HCT116 (cell line): ENCODE results near the gene COA8. TPM values are rescaled to one million over a fixed set of nuclear protein-coding genes. Genes with fewer than 3 reads are reported as not detected.

Experiments
- ATAC-seq: fragments of 200-7000 bp; cut with Tn5 transposase; 2 replicates; pipeline ENCODE4 v1.9.1; 2020; ENCODE audit warnings: mild to moderate bottlenecking, moderate library complexity
- BruUV-seq: library from RNA; stranded (reverse); fragments of 400-500 nt; replicated peaks from 2 replicates; lab custom pipeline; 2021; lab: Mats Ljungman, UMichigan
- CTCF ChIA-PET: fragments of 300-600 bp; sonication (Branson Sonifier 250); formaldehyde crosslinking; loops from one replicate; lab custom pipeline; 2021; ENCODE audit warnings: antibody characterized with exemption; lab: Charles Lee
- POLR2A ChIA-PET: fragments of 300-600, 350-600 bp; sonication (Branson Sonifier 250); formaldehyde crosslinking; loops from one replicate; lab custom pipeline; 2021; ENCODE audit warnings: antibody characterized with exemption; lab: Charles Lee
- RAD21 ChIA-PET, 2 experiments: fragments of 300-600 bp; sonication (Branson Sonifier 250); formaldehyde crosslinking; loops; one replicate each; lab custom pipeline; 2023; ENCODE audit warnings: low total read pairs in 2 of 2; ENCODE audit not compliant: uncharacterized antibody in 2 of 2, unreplicated experiment in 2 of 2, low non-redundant PET in 1 of 2; lab: Charles Lee
- DNase-seq: peaks from one replicate; pipeline ENCODE4 v3.0.0-alpha.2; 2010; ENCODE audit warnings: low read depth, low spot score
- H2AFZ ChIP-seq: fragments of 200-600 bp; shearing (Covaris generic), sonication (generic); 2 replicates; pipeline ENCODE4 v1.6.1; 2017; ENCODE audit warnings: low read depth, mixed run types, mixed read lengths, antibody characterized with exemption, low read length; ENCODE audit not compliant: poor library complexity, severe bottlenecking
- H3K27ac ChIP-seq: 2 replicates; pipeline ENCODE4 v1.5.1; 2012; ENCODE audit warnings: low read depth, low read length
- H3K27me3 ChIP-seq: fragments of 200-600 bp; sonication (generic); 2 replicates; pipeline ENCODE4 v1.6.1; 2016; ENCODE audit warnings: mixed run types, low read length, mixed read lengths; ENCODE audit not compliant: insufficient read depth
- H3K36me3 ChIP-seq, 2 experiments: fragments of 200-500 bp in 1 of 2; fragments of 200-600 bp in 1 of 2; sonication (Bioruptor generic) in 1 of 2; sonication (generic) in 1 of 2; 2 replicates each; pipeline versions ENCODE4 v1.5.1 to v1.6.1; 2014 to 2016; ENCODE audit warnings: low read length in 2 of 2, inconsistent platforms in 1 of 2, mixed read lengths in 1 of 2, mixed run types in 1 of 2; ENCODE audit not compliant: insufficient read depth in 2 of 2, control insufficient read depth in 1 of 2
- H3K4me1 ChIP-seq, 2 experiments: fragments of 200-600 bp in 1 of 2; sonication (generic) in 1 of 2; 2 replicates each; pipeline versions ENCODE4 v1.5.1 to v1.6.1; 2012 to 2017; ENCODE audit warnings: low read length in 2 of 2, inconsistent platforms in 1 of 2, mild to moderate bottlenecking in 1 of 2, mixed read lengths in 1 of 2, mixed run types in 1 of 2, moderate library complexity in 1 of 2; ENCODE audit not compliant: insufficient read depth in 2 of 2, control insufficient read depth in 1 of 2
- H3K4me2 ChIP-seq: fragments of 200-600 bp; sonication (generic); 2 replicates; pipeline ENCODE4 v1.6.1; 2017; ENCODE audit warnings: mixed run types, low read length, mixed read lengths
- H3K4me3 ChIP-seq, 2 experiments: fragments of 200-600 bp in 1 of 2; sonication (generic) in 1 of 2; replicated peaks in 1 of 2; 2 replicates each; pipeline ENCODE4 v1.5.1; 2011 to 2016; ENCODE audit warnings: low read length in 2 of 2, control low read depth in 1 of 2, low read depth in 1 of 2, mild to moderate bottlenecking in 1 of 2, mixed read lengths in 1 of 2, mixed run types in 1 of 2
- H3K79me2 ChIP-seq: fragments of 200-600 bp; sonication (generic); 2 replicates; pipeline ENCODE4 v1.6.1; 2017; ENCODE audit warnings: mild to moderate bottlenecking, mixed run types, low read length, moderate library complexity, mixed read lengths; ENCODE audit not compliant: insufficient read depth
- H3K9ac ChIP-seq: fragments of 200-600 bp; sonication (generic); 2 replicates; pipeline ENCODE4 v1.6.1; 2016; ENCODE audit warnings: low read length, mixed read lengths
- H3K9me2 ChIP-seq: fragments of 200-600 bp; sonication (generic), shearing (Covaris generic); 2 replicates; pipeline ENCODE4 v1.6.1; 2017; ENCODE audit warnings: mixed run types, mild to moderate bottlenecking, moderate library complexity; ENCODE audit not compliant: insufficient read depth
- H3K9me3 ChIP-seq, 2 experiments: fragments of 200-500 bp in 1 of 2; fragments of 200-600 bp in 1 of 2; sonication (Bioruptor generic) in 1 of 2; sonication (generic) in 1 of 2; 2 replicates each; pipeline ENCODE4 v1.6.1; 2014 to 2017; ENCODE audit warnings: low read length in 2 of 2, mixed read lengths in 2 of 2, inconsistent platforms in 1 of 2, low read depth in 1 of 2, mild to moderate bottlenecking in 1 of 2, mixed run types in 1 of 2, moderate library complexity in 1 of 2; ENCODE audit not compliant: control insufficient read depth in 1 of 2, insufficient read depth in 1 of 2
- H4K20me1 ChIP-seq: fragments of 200-600 bp; sonication (generic), shearing (Covaris generic); 2 replicates; pipeline ENCODE4 v1.6.1; 2017; ENCODE audit warnings: mixed run types, mild to moderate bottlenecking, moderate library complexity; ENCODE audit not compliant: insufficient read depth
- CBX3 ChIP-seq: IDR thresholded peaks from 2 replicates; pipeline ENCODE4 v1.6.1; 2012; ENCODE audit warnings: low read depth
- CEBPB ChIP-seq: IDR thresholded peaks from 2 replicates; pipeline ENCODE4 v1.6.1; 2012; ENCODE audit warnings: low read depth
- CTCF ChIP-seq, 3 experiments: fragments of 200-600 bp in 1 of 3; sonication (generic) in 1 of 3; IDR thresholded peaks in 2 of 3; conservative IDR thresholded peaks in 1 of 3; 2 replicates each; pipeline ENCODE4 v1.5.1; 2012 to 2017; ENCODE audit warnings: low read depth in 2 of 3, low read length in 2 of 3, antibody characterized with exemption in 1 of 3, borderline replicate concordance in 1 of 3, control low read depth in 1 of 3, mild to moderate bottlenecking in 1 of 3, mixed read lengths in 1 of 3, mixed run types in 1 of 3, moderate library complexity in 1 of 3; ENCODE audit not compliant: insufficient read depth in 1 of 3
- EGR1 ChIP-seq: IDR thresholded peaks from 2 replicates; pipeline ENCODE4 v1.6.1; 2012; ENCODE audit warnings: low read depth
- ELF1 ChIP-seq: IDR thresholded peaks from 2 replicates; pipeline ENCODE4 v1.6.1; 2012; ENCODE audit warnings: low read depth, borderline replicate concordance
- EZH2 ChIP-seq: fragments of 200-600 bp; sonication (generic); IDR thresholded peaks from 2 replicates; pipeline ENCODE4 v1.6.1; 2017; ENCODE audit warnings: antibody characterized with exemption, mixed run types
- EZH2phosphoT487 ChIP-seq: fragments of 200-600 bp; IDR thresholded peaks from 2 replicates; pipeline ENCODE4 v1.6.1; 2018; ENCODE audit warnings: antibody characterized with exemption, borderline replicate concordance
- FOSL1 ChIP-seq: IDR thresholded peaks from 2 replicates; pipeline ENCODE4 v1.6.1; 2012; ENCODE audit warnings: low read depth
- MAX ChIP-seq: IDR thresholded peaks from 2 replicates; pipeline ENCODE4 v1.6.1; 2012
- POLR2A ChIP-seq: IDR thresholded peaks from 2 replicates; pipeline ENCODE4 v1.7.0; 2011; ENCODE audit warnings: borderline replicate concordance; ENCODE audit not compliant: insufficient read depth, insufficient read length; ENCODE audit errors: extremely low read depth
- POLR2AphosphoS5 ChIP-seq: IDR thresholded peaks from 2 replicates; pipeline ENCODE4 v1.6.1; 2011; ENCODE audit warnings: mild to moderate bottlenecking, low read depth, low read length, moderate library complexity
- RAD21 ChIP-seq: IDR thresholded peaks from 2 replicates; pipeline ENCODE4 v1.6.1; 2012; ENCODE audit warnings: low read depth, mild to moderate bottlenecking
- REST ChIP-seq: IDR thresholded peaks from 2 replicates; pipeline ENCODE4 v1.6.1; 2012; ENCODE audit warnings: low read depth
- SIN3A ChIP-seq: IDR thresholded peaks from 2 replicates; pipeline ENCODE4 v1.6.1; 2012; ENCODE audit warnings: low read depth
- SP1 ChIP-seq: IDR thresholded peaks from 2 replicates; pipeline ENCODE4 v1.6.1; 2012; ENCODE audit warnings: low read depth
- SRF ChIP-seq: IDR thresholded peaks from 2 replicates; pipeline ENCODE4 v1.6.1; 2012; ENCODE audit warnings: low read depth
- TCF7L2 ChIP-seq: IDR thresholded peaks from 2 replicates; pipeline ENCODE4 v1.7.0; 2011; ENCODE audit warnings: borderline replicate concordance, inconsistent platforms; ENCODE audit not compliant: insufficient read depth, insufficient read length; ENCODE audit errors: extremely low read depth
- ZBTB33 ChIP-seq: IDR thresholded peaks from 2 replicates; pipeline ENCODE4 v1.6.1; 2011; ENCODE audit warnings: mild to moderate bottlenecking, low read length, moderate library complexity; ENCODE audit not compliant: insufficient replicate concordance; ENCODE audit errors: extremely low read depth
- ZFX ChIP-seq: fragments of 450-650 bp; IDR thresholded peaks from 2 replicates; pipeline ENCODE4 v1.6.1; 2017
- ZNF274 ChIP-seq: fragments of 200-500 bp; sonication (Bioruptor generic); IDR thresholded peaks from 2 replicates; pipeline ENCODE4 v1.6.1; 2014; ENCODE audit warnings: mild to moderate bottlenecking, low read depth, low read length, inconsistent platforms
- intact Hi-C: fragments of 100-400 bp; cut with micrococcal nuclease; formaldehyde crosslinking; loops from 2 replicates; pipeline ENCODE4 v1.10.0; 2022
- total RNA-seq: library from RNA; stranded (reverse); gene quantifications from one replicate; pipeline ENCODE4 v1.2.1, GENCODE V29; 2021; ENCODE audit not compliant: unreplicated experiment

Gene COA8
- total RNA-seq, 1 experiment from 2014 or later = 29.4 TPM

- no TSS peak for BruUV-seq
- POLR2A ChIA-PET = interaction anchor here (2.6 kb wide), 1 partner anchor 24 kb away, joined by 12 read pairs; no protein-coding TSS in a partner anchor
- TF ChIP-seq SIN3A (no peak), CEBPB (no peak), ZBTB33 (no peak), CTCF (IDR thresholded peaks at IDR 0.05 in 2 of 3, conservative IDR thresholded peaks at IDR 0.05 in 1 of 3; ENCODE audit: borderline replicate concordance in 1 of 3, insufficient read depth in 1 of 3, low read depth in 2 of 3, low read length in 2 of 3) (no peak), EZH2 (no peak), ELF1 (no peak), RAD21 (no peak), CBX3 (no peak), ZNF274 (no peak), REST (no peak), SP1 (no peak), POLR2AphosphoS5 (no peak), TCF7L2 (no peak), POLR2A (no peak), ZFX (no peak), EZH2phosphoT487 (no peak), SRF (no peak), EGR1 (no peak), MAX (no peak), FOSL1 (no peak)
Measured at GRCh38 chr14:103545219-103545914, 17.4 kb upstream of the COA8 start.

More at GRCh38 chr14:103545219-103545914, 17.4 kb upstream of the COA8 start:
- Histone ChIP-seq H3K9me3 (no peaks in the 10 kb centered on the region), H3K36me3 (no peaks in the 10 kb centered on the region), H3K27me3 (no peaks in the 10 kb centered on the region), H2AFZ (no peak overlapping the region), H3K79me2 (no peaks in the 10 kb centered on the region), H3K9me2 (no peaks in the 10 kb centered on the region), H3K27ac (no peak overlapping the region), H3K4me3 (no peak overlapping the region), H3K9ac (no peak overlapping the region), H3K4me2 (no peak overlapping the region), H3K4me1 (peaks cover 24 to 32% of the 10 kb centered on the region in 2 experiments), H4K20me1 (no peaks in the 10 kb centered on the region)
- ATAC-seq (no peak), DNase-seq (no peak)
- CTCF ChIA-PET = interaction anchor here (1.2 to 3.1 kb wide), 2 partner anchors 24 to 27 kb away, joined by 5 to 38 read pairs; no protein-coding TSS in a partner anchor
- intact Hi-C loops = no loop called here
- RAD21 ChIA-PET = no interaction called here
